ENCODE results near the gene LSMEM2. TPM values are rescaled to one million over a fixed set of nuclear protein-coding genes. Genes with fewer than 3 reads are reported as not detected.

The LSMEM2 gene
- total RNA-seq, 1 donor from 2014 or later: not detected

DNA sequence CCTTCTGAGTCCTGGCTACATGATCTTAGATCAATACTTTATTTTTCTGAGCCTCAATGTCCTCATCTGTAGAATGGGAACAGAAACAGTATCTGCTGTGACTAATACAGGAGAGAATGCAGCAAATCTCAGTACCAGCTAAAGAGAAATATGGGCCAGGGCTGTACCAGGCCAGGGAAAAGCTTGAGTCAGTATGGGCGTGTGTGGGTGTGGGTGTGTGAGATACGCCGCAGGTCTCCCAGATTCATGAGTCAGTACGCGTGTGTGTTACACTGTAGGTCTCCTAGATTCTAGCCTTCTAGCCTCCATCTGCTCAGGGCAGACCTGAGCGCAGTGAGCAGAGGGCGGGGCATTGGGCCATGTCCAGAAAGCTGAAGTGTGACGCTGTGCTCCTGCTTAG lies 27.7 kb upstream of the LSMEM2 start:
- peaks cover 47% of the 10 kb centered on the region for H3K4me1 Mint-ChIP-seq (ENCODE audit: low read depth)
- peaks cover 9% of the 10 kb centered on the region for H3K36me3 Mint-ChIP-seq (ENCODE audit: low read depth)
- TF ChIP-seq, protein P1, sequence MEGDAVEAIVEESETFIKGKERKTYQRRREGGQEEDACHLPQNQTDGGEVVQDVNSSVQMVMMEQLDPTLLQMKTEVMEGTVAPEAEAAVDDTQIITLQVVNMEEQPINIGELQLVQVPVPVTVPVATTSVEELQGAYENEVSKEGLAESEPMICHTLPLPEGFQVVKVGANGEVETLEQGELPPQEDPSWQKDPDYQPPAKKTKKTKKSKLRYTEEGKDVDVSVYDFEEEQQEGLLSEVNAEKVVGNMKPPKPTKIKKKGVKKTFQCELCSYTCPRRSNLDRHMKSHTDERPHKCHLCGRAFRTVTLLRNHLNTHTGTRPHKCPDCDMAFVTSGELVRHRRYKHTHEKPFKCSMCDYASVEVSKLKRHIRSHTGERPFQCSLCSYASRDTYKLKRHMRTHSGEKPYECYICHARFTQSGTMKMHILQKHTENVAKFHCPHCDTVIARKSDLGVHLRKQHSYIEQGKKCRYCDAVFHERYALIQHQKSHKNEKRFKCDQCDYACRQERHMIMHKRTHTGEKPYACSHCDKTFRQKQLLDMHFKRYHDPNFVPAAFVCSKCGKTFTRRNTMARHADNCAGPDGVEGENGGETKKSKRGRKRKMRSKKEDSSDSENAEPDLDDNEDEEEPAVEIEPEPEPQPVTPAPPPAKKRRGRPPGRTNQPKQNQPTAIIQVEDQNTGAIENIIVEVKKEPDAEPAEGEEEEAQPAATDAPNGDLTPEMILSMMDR (IDR thresholded peaks at IDR 0.05): no peak
- no peaks in the 10 kb centered on the region for H3K9me3 Mint-ChIP-seq (ENCODE audit: low read depth)
- H3K27ac Mint-ChIP-seq (ENCODE audit: unreplicated experiment): peak overlapping the region; percentile 61
- DNase-seq (ENCODE audit: low spot score): no peak
- H3K27me3 Mint-ChIP-seq (ENCODE audit: low read depth): no peaks in the 10 kb centered on the region
- H3K4me3 Mint-ChIP-seq (ENCODE audit: unreplicated experiment): no peak overlapping the region

GRCh38 chr3:50254577-50255250 lies 24.2 kb upstream of the LSMEM2 start:
- DNase-seq (ENCODE audit: low spot score): no peak
- Mint-ChIP-seq H3K27ac (ENCODE audit: unreplicated experiment) (peak overlapping the region; percentile 79), H3K27me3 (ENCODE audit: low read depth) (no peaks in the 10 kb centered on the region), H3K9me3 (ENCODE audit: low read depth) (no peaks in the 10 kb centered on the region), H3K4me3 (ENCODE audit: unreplicated experiment) (no peak overlapping the region), H3K36me3 (ENCODE audit: low read depth) (peaks cover 22% of the 10 kb centered on the region), H3K4me1 (ENCODE audit: low read depth) (peaks cover 26% of the 10 kb centered on the region)
- TF ChIP-seq, protein P1 (IDR thresholded peaks at IDR 0.05): no peak

- H3K4me1 Mint-ChIP-seq (ENCODE audit: low read depth): peaks cover 25% of the 10 kb centered on the region
- H3K9me3 Mint-ChIP-seq (ENCODE audit: low read depth): no peaks in the 10 kb centered on the region
- H3K27me3 Mint-ChIP-seq (ENCODE audit: low read depth): no peaks in the 10 kb centered on the region
- TF ChIP-seq, protein P1 (IDR thresholded peaks at IDR 0.05): no peak
- DNase-seq (ENCODE audit: low spot score): no peak
- peaks cover 20% of the 10 kb centered on the region for H3K36me3 Mint-ChIP-seq (ENCODE audit: low read depth)
- H3K4me3 Mint-ChIP-seq (ENCODE audit: unreplicated experiment): no peak overlapping the region
- H3K27ac Mint-ChIP-seq (ENCODE audit: unreplicated experiment): no peak overlapping the region
These were observed 23.7 kb upstream of the LSMEM2 start for GRCh38 chr3:50255251-50255615.

GRCh38 chr3:50256978-50257890 lies 21.7 kb upstream of the LSMEM2 start:
- H3K4me3 Mint-ChIP-seq (ENCODE audit: unreplicated experiment): no peak overlapping the region
- H3K27me3 Mint-ChIP-seq (ENCODE audit: low read depth): no peaks in the 10 kb centered on the region
- H3K27ac Mint-ChIP-seq (ENCODE audit: unreplicated experiment): no peak overlapping the region
- H3K9me3 Mint-ChIP-seq (ENCODE audit: low read depth): no peaks in the 10 kb centered on the region
- TF ChIP-seq, protein P1 (IDR thresholded peaks at IDR 0.05): peak; percentile 76
- H3K36me3 Mint-ChIP-seq (ENCODE audit: low read depth): peaks cover 16% of the 10 kb centered on the region
- peaks cover 27% of the 10 kb centered on the region for H3K4me1 Mint-ChIP-seq (ENCODE audit: low read depth)
- DNase-seq (ENCODE audit: low spot score): no peak

DNA sequence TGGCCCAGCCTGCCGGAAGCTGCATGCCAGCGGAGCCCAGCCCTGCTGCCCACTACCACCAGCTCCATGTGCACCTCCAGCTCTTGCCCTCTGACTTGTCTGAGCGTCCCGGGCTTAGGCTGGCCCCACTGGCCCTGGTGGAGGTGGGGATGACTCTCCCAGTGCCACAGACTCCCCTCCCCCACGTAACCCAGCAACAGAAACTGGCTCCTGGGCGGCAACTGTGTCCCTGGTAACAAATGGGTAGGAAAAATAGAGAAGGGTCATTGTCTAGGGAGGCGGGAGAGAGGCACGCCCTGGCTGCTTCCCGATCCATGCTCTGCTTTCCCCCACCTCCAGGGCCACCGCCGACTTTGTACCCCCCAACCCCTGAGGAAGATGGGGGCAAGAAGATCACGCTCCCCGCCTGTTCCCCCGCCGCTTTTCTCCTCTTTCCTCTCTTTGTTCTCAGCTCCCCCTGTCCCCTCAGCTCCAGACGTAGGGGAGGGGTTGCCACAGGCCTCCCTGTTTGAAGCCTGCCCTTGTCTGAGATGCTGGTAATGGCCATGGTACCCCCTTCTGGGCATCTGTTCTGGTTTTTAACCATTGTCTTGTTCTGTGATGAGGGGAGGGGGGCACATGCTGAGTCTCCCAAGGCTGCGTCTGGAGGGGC lies 20.7 kb upstream of the LSMEM2 start:
- no peak for DNase-seq (ENCODE audit: low spot score)
- peak overlapping the region; percentile 36 for H3K27ac Mint-ChIP-seq (ENCODE audit: unreplicated experiment)
- no peaks in the 10 kb centered on the region for H3K9me3 Mint-ChIP-seq (ENCODE audit: low read depth)
- peaks cover 16% of the 10 kb centered on the region for H3K36me3 Mint-ChIP-seq (ENCODE audit: low read depth)
- H3K27me3 Mint-ChIP-seq (ENCODE audit: low read depth): no peaks in the 10 kb centered on the region
- TF ChIP-seq, protein P1 (IDR thresholded peaks at IDR 0.05): no peak
- no peak overlapping the region for H3K4me3 Mint-ChIP-seq (ENCODE audit: unreplicated experiment)
- H3K4me1 Mint-ChIP-seq (ENCODE audit: low read depth): peaks cover 35% of the 10 kb centered on the region
